HEK293 (cell line): ENCODE data around the gene PRKCA.
"Not testable (repeated sequence)": the region's sequence is repeated elsewhere in the genome, so short reads cannot be mapped to it uniquely, and the experiment has no call there.

Source experiments
- CTCF ChIA-PET: fragments of 350-600 bp; formaldehyde crosslinking; extraction: SDS; loops from one replicate; lab custom pipeline; 2021; ENCODE audit warnings: antibody characterized with exemption; lab: Yijun Ruan, JAX
- POLR2A ChIA-PET: fragments of 300-600 bp; formaldehyde crosslinking; extraction: SDS; loops from one replicate; lab custom pipeline; 2020; ENCODE audit warnings: antibody characterized with exemption, inconsistent platforms; lab: Yijun Ruan, JAX
- H3K27ac ChIP-seq: fragments of 200-500 bp; sonication (Bioruptor generic); 2 replicates; pipeline ENCODE4 v1.5.1; 2014; ENCODE audit warnings: low read depth, low read length, control low read depth, inconsistent platforms; ENCODE audit errors: extremely low read depth
- H3K36me3 ChIP-seq, 2 experiments: fragments of 200-500 bp in 1 of 2; sonication (Bioruptor generic) in 1 of 2; 1 replicate in 1 of 2; 2 replicates in 1 of 2; pipeline ENCODE4 v1.5.1; 2014 to 2017; ENCODE audit warnings: inconsistent platforms in 2 of 2, low read length in 2 of 2; ENCODE audit not compliant: control insufficient read depth in 2 of 2, insufficient read depth in 1 of 2
- H3K4me1 ChIP-seq: fragments of 200-500 bp; sonication (Bioruptor generic); 2 replicates; pipeline ENCODE4 v1.5.1; 2014; ENCODE audit warnings: mild to moderate bottlenecking, low read length, inconsistent platforms; ENCODE audit not compliant: control insufficient read depth, insufficient read depth
- H3K4me3 ChIP-seq: 2 replicates; pipeline ENCODE4 v1.5.1; 2011; ENCODE audit warnings: low read depth, mild to moderate bottlenecking, control low read depth, low read length, moderate library complexity
- H3K9me3 ChIP-seq: fragments of 200-500 bp; sonication (Bioruptor generic); 2 replicates; pipeline ENCODE4 v1.5.1; 2014; ENCODE audit warnings: low read depth, low read length, inconsistent platforms; ENCODE audit not compliant: control insufficient read depth, insufficient read depth
- EGR2 ChIP-seq: fragments of 450-650 bp; formaldehyde crosslinking; IDR thresholded peaks from 2 replicates; pipeline ENCODE4 v1.5.1; 2016; ENCODE audit warnings: low read depth, missing biosample characterization, missing genetic modification characterization
- FEZF1 ChIP-seq: fragments of 450-650 bp; formaldehyde crosslinking; IDR thresholded peaks from 2 replicates; pipeline ENCODE4 v1.5.1; 2016; ENCODE audit warnings: missing biosample characterization, missing genetic modification characterization
- GFI1B ChIP-seq: fragments of 450-650 bp; formaldehyde crosslinking; IDR thresholded peaks from 2 replicates; pipeline ENCODE4 v1.5.1; 2016; ENCODE audit warnings: missing biosample characterization, missing genetic modification characterization
- HOXA7 ChIP-seq: sonication (generic); formaldehyde crosslinking; IDR thresholded peaks from 2 replicates; pipeline ENCODE4 v1.8.1; 2022; ENCODE audit warnings: missing genetic modification reagents, borderline replicate concordance
- HOXC10 ChIP-seq: sonication (generic); formaldehyde crosslinking; IDR thresholded peaks from 2 replicates; pipeline ENCODE4 v1.8.1; 2023; ENCODE audit warnings: mild to moderate bottlenecking, missing genetic modification reagents
- KLF1 ChIP-seq: fragments of 450-650 bp; formaldehyde crosslinking; IDR thresholded peaks from 2 replicates; pipeline ENCODE4 v1.5.1; 2016; ENCODE audit warnings: missing biosample characterization, missing genetic modification characterization
- KLF7 ChIP-seq: fragments of 450-650 bp; formaldehyde crosslinking; IDR thresholded peaks from 2 replicates; pipeline ENCODE4 v1.5.1; 2016; ENCODE audit warnings: missing biosample characterization, missing genetic modification characterization, borderline replicate concordance
- OSR2 ChIP-seq: fragments of 450-650 bp; formaldehyde crosslinking; IDR thresholded peaks from 2 replicates; pipeline ENCODE4 v1.5.1; 2016; ENCODE audit warnings: missing biosample characterization, missing genetic modification characterization
- SALL2 ChIP-seq: fragments of 450-650 bp; formaldehyde crosslinking; IDR thresholded peaks from 2 replicates; pipeline ENCODE4 v1.5.0; 2017; ENCODE audit warnings: missing biosample characterization, mild to moderate bottlenecking, missing genetic modification characterization, borderline replicate concordance
- SP7 ChIP-seq: fragments of 450-650 bp; formaldehyde crosslinking; IDR thresholded peaks from 2 replicates; pipeline ENCODE4 v1.5.1; 2016; ENCODE audit warnings: missing biosample characterization, missing genetic modification characterization
- WT1 ChIP-seq: fragments of 450-650 bp; formaldehyde crosslinking; IDR thresholded peaks from 2 replicates; pipeline ENCODE4 v1.5.1; 2016; ENCODE audit warnings: missing biosample characterization, missing genetic modification characterization
- YY2 ChIP-seq: fragments of 450-650 bp; formaldehyde crosslinking; IDR thresholded peaks from 2 replicates; pipeline ENCODE4 v1.5.1; 2016; ENCODE audit warnings: missing biosample characterization, missing genetic modification characterization
- ZFHX2 ChIP-seq: fragments of 450-650 bp; formaldehyde crosslinking; conservative IDR thresholded peaks from 2 replicates; pipeline ENCODE4 v1.5.1; 2016; ENCODE audit warnings: missing biosample characterization, missing genetic modification characterization
- ZIC2 ChIP-seq: fragments of 450-650 bp; formaldehyde crosslinking; IDR thresholded peaks from 2 replicates; pipeline ENCODE4 v1.5.1; 2016; ENCODE audit warnings: missing biosample characterization, missing genetic modification characterization
- ZNF121 ChIP-seq: fragments of 450-650 bp; formaldehyde crosslinking; IDR thresholded peaks from 2 replicates; pipeline ENCODE4 v1.5.1; 2016; ENCODE audit warnings: missing biosample characterization, missing genetic modification characterization
- ZNF214 ChIP-seq: fragments of 450-650 bp; formaldehyde crosslinking; IDR thresholded peaks from 2 replicates; pipeline ENCODE4 v1.5.1; 2017; ENCODE audit warnings: missing biosample characterization, mild to moderate bottlenecking, missing genetic modification characterization, borderline replicate concordance
- ZNF274 ChIP-seq, 2 experiments: fragments of 200-500 bp in 1 of 2; fragments of 450-650 bp in 1 of 2; sonication (Bioruptor generic) in 1 of 2; formaldehyde crosslinking in 1 of 2; IDR thresholded peaks; 2 replicates each; pipeline versions ENCODE4 v1.5.1 to v1.6.1; 2014 to 2016; ENCODE audit warnings: borderline replicate concordance in 1 of 2, inconsistent platforms in 1 of 2, low read length in 1 of 2, missing biosample characterization in 1 of 2, missing genetic modification characterization in 1 of 2
- ZNF335 ChIP-seq: fragments of 450-650 bp; formaldehyde crosslinking; conservative IDR thresholded peaks from 2 replicates; pipeline ENCODE4 v1.5.1; 2016; ENCODE audit warnings: missing biosample characterization, missing genetic modification characterization
- ZNF341 ChIP-seq: fragments of 450-650 bp; formaldehyde crosslinking; IDR thresholded peaks from 2 replicates; pipeline ENCODE4; 2016; ENCODE audit warnings: low read depth, missing biosample characterization, missing genetic modification characterization
- ZNF350 ChIP-seq: fragments of 450-650 bp; formaldehyde crosslinking; IDR thresholded peaks from 2 replicates; pipeline ENCODE4 v1.5.0; 2017; ENCODE audit warnings: missing biosample characterization, mild to moderate bottlenecking, missing genetic modification characterization
- ZNF366 ChIP-seq: fragments of 450-650 bp; formaldehyde crosslinking; conservative IDR thresholded peaks from 2 replicates; pipeline ENCODE4 v1.5.1; 2016; ENCODE audit warnings: missing biosample characterization, missing genetic modification characterization
- ZNF398 ChIP-seq: fragments of 450-650 bp; formaldehyde crosslinking; IDR thresholded peaks from 2 replicates; pipeline ENCODE4 v1.5.1; 2017; ENCODE audit warnings: missing biosample characterization, missing genetic modification characterization
- ZNF426 ChIP-seq: fragments of 450-650 bp; formaldehyde crosslinking; IDR thresholded peaks from 2 replicates; pipeline ENCODE4 v1.5.1; 2017; ENCODE audit warnings: missing biosample characterization, missing genetic modification characterization, mild to moderate bottlenecking, inconsistent platforms, moderate library complexity
- ZNF549 ChIP-seq: fragments of 450-650 bp; IDR thresholded peaks from 2 replicates; pipeline ENCODE4 v1.5.1; 2018; ENCODE audit warnings: missing biosample characterization, missing genetic modification characterization, mild to moderate bottlenecking, inconsistent platforms, moderate library complexity
- ZNF664 ChIP-seq: fragments of 450-650 bp; formaldehyde crosslinking; IDR thresholded peaks from 2 replicates; pipeline ENCODE4 v1.5.1; 2016; ENCODE audit warnings: missing biosample characterization, missing genetic modification characterization
- ZNF677 ChIP-seq: fragments of 450-650 bp; IDR thresholded peaks from 2 replicates; pipeline ENCODE4 v1.5.0; 2018; ENCODE audit warnings: missing biosample characterization, mild to moderate bottlenecking, missing genetic modification characterization, moderate library complexity

PRKCA gene

GRCh38 chr17:66360961-66361565 is 58.6 kb downstream of the PRKCA start:
- peak; percentile 69 for TF ChIP-seq ZNF121 (tag by site-specific recombination)
- CTCF ChIA-PET: interaction anchor here (0.8 kb wide), 1 partner anchor 209 kb away, joined by 3 read pairs; no protein-coding TSS in a partner anchor

GRCh38 chr17:66364508-66364907 is 62.1 kb downstream of the PRKCA start:
- ChIA-PET CTCF (no interaction called here), POLR2A (interaction anchor here (0.6 kb wide), 1 partner anchor 1858 kb away, joined by 5 read pairs; the partner anchor contains the start of gene DDX5)
- peaks cover 25% of the 10 kb centered on the region for H3K4me1 ChIP-seq
- no peaks in the 10 kb centered on the region for H3K36me3 ChIP-seq
- TF ChIP-seq ZNF121 (tag by site-specific recombination) (no peak), ZNF274 (IDR thresholded peaks at IDR 0.05; ENCODE audit: low read length) (no peak), ZNF274 (tag by site-specific recombination; IDR thresholded peaks at IDR 0.05; ENCODE audit: borderline replicate concordance) (no peak), ZNF366 (tag by site-specific recombination) (0 out of 2 replicates have a peak, but pooled peaks have one; percentile 21), ZNF214 (tag by site-specific recombination) (no peak), YY2 (tag by site-specific recombination) (no peak)
- H3K27ac ChIP-seq: no peak overlapping the region
- H3K4me3 ChIP-seq: no peak overlapping the region
- no peaks in the 10 kb centered on the region for H3K9me3 ChIP-seq

More at GRCh38 chr17:66360961-66361565, 58.6 kb downstream of the PRKCA start:
- H3K4me3 ChIP-seq, H3K36me3 ChIP-seq, H3K9me3 ChIP-seq, POLR2A ChIA-PET, H3K27ac ChIP-seq: not testable (repeated sequence)
- peaks cover 14% of the 10 kb centered on the region for H3K4me1 ChIP-seq

- CTCF ChIA-PET: no interaction called here
- Histone ChIP-seq H3K36me3 (no peaks in the 10 kb centered on the region), H3K9me3 (no peaks in the 10 kb centered on the region), H3K4me1 (peaks cover 25% of the 10 kb centered on the region), H3K4me3 (no peak overlapping the region), H3K27ac (no peak overlapping the region)
- POLR2A ChIA-PET: interaction anchor here (0.6 kb wide), 1 partner anchor 1859 kb away, joined by 5 read pairs; the partner anchor contains the start of gene DDX5
- TF ChIP-seq ZNF398 (peak; percentile 54; the same call in 1 of the 2 replicates), ZNF341 (tag by site-specific recombination) (peak; percentile 72), WT1 (tag by site-specific recombination) (no peak), SP7 (tag by site-specific recombination) (0 out of 2 replicates have a peak, but pooled peaks have one; percentile 12), EGR2 (tag by site-specific recombination) (peak; percentile 86), ZFHX2 (peak; percentile 80)
Measured at GRCh38 chr17:66364990-66365490, 62.6 kb downstream of the PRKCA start.

- ChIA-PET CTCF (no interaction called here), POLR2A (no interaction called here)
- H3K4me1 ChIP-seq: peaks cover 25% of the 10 kb centered on the region
- no peak overlapping the region for H3K27ac ChIP-seq
- H3K9me3 ChIP-seq: no peaks in the 10 kb centered on the region
- H3K36me3 ChIP-seq: no peaks in the 10 kb centered on the region
- no peak overlapping the region for H3K4me3 ChIP-seq
- TF ChIP-seq ZIC2 (no peak), WT1 (tag by site-specific recombination) (no peak), GFI1B (tag by site-specific recombination) (no peak), ZNF426 (tag by site-specific recombination) (no peak), KLF7 (no peak), FEZF1 (tag by site-specific recombination) (peak; percentile 69), ZNF677 (tag by site-specific recombination) (no peak), HOXC10 (CRISPR knock-in tag) (no peak), ZNF664 (tag by site-specific recombination) (no peak), ZNF549 (tag by site-specific recombination) (no peak), SALL2 (tag by site-specific recombination) (no peak), HOXA7 (no peak), ZNF350 (tag by site-specific recombination) (no peak), OSR2 (tag by site-specific recombination) (peak; percentile 63), ZNF335 (tag by site-specific recombination) (no peak), ZNF214 (tag by site-specific recombination) (no peak), KLF1 (tag by site-specific recombination) (no peak)
Measured at GRCh38 chr17:66365903-66366302, 63.5 kb downstream of the PRKCA start.
